Caco-2 (cell line): Measurements from ENCODE around the gene SERINC5. TPM values are rescaled to one million over a fixed set of nuclear protein-coding genes. Genes with fewer than 3 reads are reported as not detected.

Source experiments
- BruUV-seq: library from RNA; stranded (reverse); fragments of 400-500 nt; replicated peaks from 2 replicates; lab custom pipeline; 2021; lab: Mats Ljungman, UMichigan
- CTCF ChIA-PET: fragments of 300-600 bp; sonication (Branson Sonifier 250); formaldehyde crosslinking; loops from one replicate; lab custom pipeline; 2022; ENCODE audit warnings: antibody characterized with exemption; lab: Charles Lee
- POLR2A ChIA-PET: fragments of 300-600 bp; sonication (Branson Sonifier 250); formaldehyde crosslinking; loops from one replicate; lab custom pipeline; 2022; ENCODE audit warnings: antibody characterized with exemption; lab: Charles Lee
- DNase-seq, 2 experiments: peaks; one replicate each; pipeline versions ENCODE4 v3.0.0 to v3.0.0-alpha.2; 2020 to 2022
- H3K27me3 ChIP-seq: replicated peaks from 2 replicates; pipeline ENCODE4 v1.6.0; 2011; ENCODE audit warnings: low read length; ENCODE audit not compliant: control insufficient read depth, insufficient read depth
- H3K36me3 ChIP-seq: 2 replicates; pipeline ENCODE4 v1.5.1; 2011; ENCODE audit warnings: low read length; ENCODE audit not compliant: control insufficient read depth, insufficient read depth
- H3K4me1 ChIP-seq: fragments of 250-450 bp; sonication (Bioruptor Pico); 2 replicates; pipeline ENCODE4 v1.5.1; 2020; ENCODE audit warnings: mild to moderate bottlenecking
- H3K4me3 ChIP-seq: 2 replicates; pipeline ENCODE4 v1.5.1; 2011; ENCODE audit warnings: low read depth, mild to moderate bottlenecking, control low read depth, low read length
- H3K9me3 ChIP-seq: fragments of 250-450 bp; sonication (Bioruptor Pico); 2 replicates; pipeline ENCODE4 v1.5.1; 2020; ENCODE audit warnings: mild to moderate bottlenecking, moderate library complexity
- H3K27ac Mint-ChIP-seq: one replicate; pipeline ENCODE4 v1.8.0; 2022; ENCODE audit warnings: mixed read lengths; ENCODE audit not compliant: unreplicated experiment
- H3K27me3 Mint-ChIP-seq: one replicate; pipeline ENCODE4 v1.8.0; 2022; ENCODE audit warnings: mixed read lengths; ENCODE audit not compliant: insufficient read depth, unreplicated experiment
- H3K36me3 Mint-ChIP-seq: one replicate; pipeline ENCODE4 v1.8.0; 2022; ENCODE audit warnings: mild to moderate bottlenecking, mixed read lengths; ENCODE audit not compliant: insufficient read depth, unreplicated experiment
- H3K4me1 Mint-ChIP-seq: one replicate; pipeline ENCODE4 v1.8.0; 2022; ENCODE audit warnings: low read depth, mixed read lengths; ENCODE audit not compliant: unreplicated experiment
- H3K4me3 Mint-ChIP-seq: one replicate; pipeline ENCODE4 v1.8.0; 2022; ENCODE audit warnings: mild to moderate bottlenecking, moderate library complexity, mixed read lengths; ENCODE audit not compliant: unreplicated experiment
- H3K9me3 Mint-ChIP-seq: one replicate; pipeline ENCODE4 v1.8.0; 2022; ENCODE audit warnings: mixed read lengths; ENCODE audit not compliant: unreplicated experiment
- intact Hi-C: fragments of 100-400 bp; cut with micrococcal nuclease; formaldehyde crosslinking; loops from one replicate; pipeline ENCODE4 v1.10.0; 2022; ENCODE audit not compliant: unreplicated experiment
- total RNA-seq: library from RNA; stranded (reverse); gene quantifications from 2 replicates; pipeline ENCODE4 v1.2.3, GENCODE V29; 2022
- TF ChIP-seq, protein P1 (sequence below), 2 experiments: fragments of 200-600 bp in 1 of 2; IDR thresholded peaks; 1 replicate in 1 of 2; 2 replicates in 1 of 2; pipeline versions ENCODE4 v1.5.1 to v1.8.0; 2011 to 2022; ENCODE audit warnings: antibody characterized with exemption in 1 of 2, control low read depth in 1 of 2, inconsistent platforms in 1 of 2, low read depth in 1 of 2, low read length in 1 of 2, mild to moderate bottlenecking in 1 of 2, moderate library complexity in 1 of 2; ENCODE audit not compliant: insufficient read depth in 1 of 2, severe bottlenecking in 1 of 2, unreplicated experiment in 1 of 2

Gene SERINC5
- total RNA-seq, 1 experiment from 2014 or later = 225 TPM

DNA sequence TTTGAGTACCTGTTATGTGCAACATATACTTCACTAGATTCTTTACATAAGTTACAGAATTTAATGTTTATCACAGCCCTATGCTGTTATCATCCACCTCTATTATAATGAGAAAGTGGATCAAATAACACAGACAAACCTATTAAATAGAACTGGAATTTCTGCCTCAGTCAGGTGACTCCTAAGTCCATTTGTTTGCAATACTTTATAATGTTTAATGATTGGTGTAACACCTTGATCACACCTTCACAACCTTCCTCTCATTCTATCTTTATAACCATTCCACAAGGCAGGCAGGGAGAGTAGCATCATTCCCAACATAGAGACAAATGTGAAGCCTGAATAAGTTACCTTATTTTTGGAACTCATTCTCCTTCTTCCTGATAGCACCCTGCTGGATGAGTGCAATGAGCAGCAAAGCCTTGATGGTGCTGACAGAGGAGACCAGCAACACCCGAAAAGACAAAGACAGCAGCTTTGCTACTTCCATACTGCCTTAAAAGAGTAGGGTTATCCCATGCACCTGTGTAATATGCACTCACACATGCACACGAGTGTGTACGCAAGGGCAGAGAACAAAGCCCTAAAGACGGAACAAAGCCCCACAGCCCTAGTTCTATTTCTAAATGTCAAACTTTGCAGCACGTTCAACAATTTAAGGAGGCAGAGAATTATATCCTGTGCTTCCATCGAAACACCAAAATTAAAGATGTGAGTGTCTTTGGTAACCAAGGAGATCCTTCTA lies 30.5 kb downstream of the SERINC5 start:
- ChIA-PET CTCF (no interaction called here), POLR2A (no interaction called here)
- Mint-ChIP-seq H3K9me3 (no peaks in the 10 kb centered on the region), H3K27ac (no peak overlapping the region), H3K4me3 (no peak overlapping the region), H3K36me3 (peaks cover 62% of the 10 kb centered on the region), H3K27me3 (no peaks in the 10 kb centered on the region), H3K4me1 (peaks cover 38% of the 10 kb centered on the region)
- BruUV-seq = no TSS peak
- Histone ChIP-seq H3K27me3 (no peaks in the 10 kb centered on the region), H3K4me3 (no peak overlapping the region), H3K36me3 (peaks cover 6% of the 10 kb centered on the region; the same call in 1 of the 2 replicates), H3K4me1 (peaks cover 17% of the 10 kb centered on the region), H3K9me3 (no peaks in the 10 kb centered on the region)
- DNase-seq = no peak
- intact Hi-C loops = no loop called here
- TF ChIP-seq, protein P1, sequence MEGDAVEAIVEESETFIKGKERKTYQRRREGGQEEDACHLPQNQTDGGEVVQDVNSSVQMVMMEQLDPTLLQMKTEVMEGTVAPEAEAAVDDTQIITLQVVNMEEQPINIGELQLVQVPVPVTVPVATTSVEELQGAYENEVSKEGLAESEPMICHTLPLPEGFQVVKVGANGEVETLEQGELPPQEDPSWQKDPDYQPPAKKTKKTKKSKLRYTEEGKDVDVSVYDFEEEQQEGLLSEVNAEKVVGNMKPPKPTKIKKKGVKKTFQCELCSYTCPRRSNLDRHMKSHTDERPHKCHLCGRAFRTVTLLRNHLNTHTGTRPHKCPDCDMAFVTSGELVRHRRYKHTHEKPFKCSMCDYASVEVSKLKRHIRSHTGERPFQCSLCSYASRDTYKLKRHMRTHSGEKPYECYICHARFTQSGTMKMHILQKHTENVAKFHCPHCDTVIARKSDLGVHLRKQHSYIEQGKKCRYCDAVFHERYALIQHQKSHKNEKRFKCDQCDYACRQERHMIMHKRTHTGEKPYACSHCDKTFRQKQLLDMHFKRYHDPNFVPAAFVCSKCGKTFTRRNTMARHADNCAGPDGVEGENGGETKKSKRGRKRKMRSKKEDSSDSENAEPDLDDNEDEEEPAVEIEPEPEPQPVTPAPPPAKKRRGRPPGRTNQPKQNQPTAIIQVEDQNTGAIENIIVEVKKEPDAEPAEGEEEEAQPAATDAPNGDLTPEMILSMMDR (IDR thresholded peaks at IDR 0.05; ENCODE audit: insufficient read depth in 1 of 2, low read depth in 1 of 2, low read length in 1 of 2, severe bottlenecking in 1 of 2, unreplicated experiment in 1 of 2) = no peak

DNA sequence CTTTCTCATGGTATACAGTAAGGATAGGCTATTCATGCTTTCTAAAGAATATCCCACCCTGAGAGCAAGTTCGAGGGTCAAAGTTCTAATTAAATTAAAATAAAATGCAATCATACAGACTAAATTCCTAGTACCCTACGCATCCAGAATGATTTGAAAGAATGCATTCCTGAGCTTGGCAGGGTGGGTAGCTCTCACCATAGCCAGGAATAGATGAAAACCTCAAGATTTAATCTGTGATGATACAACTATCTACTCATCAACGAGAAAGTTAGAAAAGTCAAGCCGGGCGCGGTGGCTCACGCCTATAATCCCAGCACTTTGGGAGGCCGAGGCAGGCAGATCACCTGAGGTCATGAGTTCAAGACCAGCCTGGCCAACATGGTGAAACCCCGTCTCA lies 32.3 kb downstream of the SERINC5 start:
- TF ChIP-seq, protein P1 (IDR thresholded peaks at IDR 0.05; ENCODE audit: insufficient read depth in 1 of 2, low read depth in 1 of 2, low read length in 1 of 2, severe bottlenecking in 1 of 2, unreplicated experiment in 1 of 2) = no peak
- H3K4me3 ChIP-seq = no peak overlapping the region
- Mint-ChIP-seq H3K9me3 (no peaks in the 10 kb centered on the region), H3K27ac (no peak overlapping the region), H3K4me1 (peaks cover 28% of the 10 kb centered on the region), H3K4me3 (no peak overlapping the region), H3K36me3 (peaks cover 67% of the 10 kb centered on the region), H3K27me3 (no peaks in the 10 kb centered on the region)
- peaks cover 2% of the 10 kb centered on the region; the same call in 1 of the 2 replicates for H3K4me1 ChIP-seq
- peaks cover 6% of the 10 kb centered on the region; the same call in 1 of the 2 replicates for H3K36me3 ChIP-seq
- intact Hi-C loops = no loop called here
- CTCF ChIA-PET = no interaction called here
- DNase-seq = no peak
- POLR2A ChIA-PET = no interaction called here
- no peaks in the 10 kb centered on the region for H3K9me3 ChIP-seq
- H3K27me3 ChIP-seq = no peaks in the 10 kb centered on the region
- no TSS peak for BruUV-seq

DNA sequence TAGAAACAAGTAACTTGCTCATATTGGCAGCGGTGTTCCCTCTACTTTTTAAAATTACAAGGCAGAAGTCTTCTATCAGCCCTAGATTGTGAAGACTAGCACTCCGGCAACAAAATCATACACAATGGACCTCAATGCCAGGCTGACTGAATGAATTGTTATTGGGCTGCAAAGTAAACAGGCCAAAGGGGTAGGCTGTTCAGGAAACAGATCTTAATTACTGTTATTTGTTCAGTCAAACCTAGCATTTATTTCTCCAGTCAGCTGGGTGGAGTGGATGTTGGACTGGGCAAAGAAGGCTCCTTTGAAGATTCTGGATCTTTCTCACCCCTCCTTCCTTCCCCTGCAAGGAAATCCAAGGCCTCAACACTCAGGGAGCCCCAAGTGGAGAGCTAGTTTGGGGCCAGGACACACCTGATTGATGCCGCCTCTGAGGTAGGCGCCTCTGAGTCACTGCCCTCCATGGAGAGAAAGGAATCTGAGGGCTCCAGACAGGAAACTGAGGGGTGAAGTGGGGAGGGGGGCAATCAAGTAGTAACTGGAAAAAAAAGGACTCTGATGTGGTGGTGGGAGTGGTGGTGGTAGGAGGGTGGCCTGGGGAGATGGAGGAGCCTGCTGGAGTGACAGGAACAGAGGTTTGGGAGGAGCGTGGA lies 35.5 kb downstream of the SERINC5 start:
- no peak overlapping the region for H3K4me3 Mint-ChIP-seq
- no TSS peak for BruUV-seq

More for the DNA sequence above, 35.5 kb downstream of the SERINC5 start:
- TF ChIP-seq, protein P1 (IDR thresholded peaks at IDR 0.05; ENCODE audit: insufficient read depth in 1 of 2, low read depth in 1 of 2, low read length in 1 of 2, severe bottlenecking in 1 of 2, unreplicated experiment in 1 of 2) = no peak
- H3K9me3 ChIP-seq = no peaks in the 10 kb centered on the region
- peaks cover 82% of the 10 kb centered on the region for H3K36me3 Mint-ChIP-seq
- H3K9me3 Mint-ChIP-seq = no peaks in the 10 kb centered on the region
- intact Hi-C loops = no loop called here
- ChIA-PET POLR2A (no interaction called here), CTCF (no interaction called here)
- H3K4me1 ChIP-seq = no peaks in the 10 kb centered on the region
- H3K4me3 ChIP-seq = no peak overlapping the region
- peaks cover 5% of the 10 kb centered on the region; the same call in 1 of the 2 replicates for H3K36me3 ChIP-seq
- no peak overlapping the region for H3K27ac Mint-ChIP-seq
- DNase-seq = no peak
- H3K4me1 Mint-ChIP-seq = peaks cover 24% of the 10 kb centered on the region
- H3K27me3 ChIP-seq = no peaks in the 10 kb centered on the region
- H3K27me3 Mint-ChIP-seq = no peaks in the 10 kb centered on the region
